K562 (cell line): ENCODE results near the gene SERGEF. TPM values are rescaled to one million over a fixed set of nuclear protein-coding genes. Genes with fewer than 3 reads are reported as not detected.

Experiments
- ATAC-seq: fragments of 200-7000 bp; cut with Tn5 transposase; 3 replicates; pipeline ENCODE4 v1.9.1; 2020; ENCODE audit warnings: moderate library complexity
- BruUV-seq: library from RNA; stranded (reverse); fragments of 400-500 nt; replicated peaks from 2 replicates; lab custom pipeline; 2021; lab: Mats Ljungman, UMichigan
- CTCF ChIA-PET: fragments of 300-600 bp; formaldehyde crosslinking; extraction: SDS; loops from one replicate; lab custom pipeline; 2021; ENCODE audit warnings: low intra/inter-chr PET ratio; lab: Yijun Ruan, JAX
- POLR2A ChIA-PET: fragments of 300-600, 350-650 bp; sonication (Branson Sonifier 250); formaldehyde crosslinking; extraction: SDS; loops from one replicate; lab custom pipeline; 2021; ENCODE audit warnings: antibody characterized with exemption, inconsistent platforms; lab: Yijun Ruan, JAX
- DNase-seq, 4 experiments: peaks; one replicate each; pipeline versions ENCODE4 v3.0.0 to v3.0.0-alpha.2; 2011 to 2018; ENCODE audit warnings: low spot score in 3 of 4, mixed read lengths in 3 of 4; ENCODE audit errors: extremely low read depth in 1 of 4
- FAIRE-seq: peaks from 2 replicates; lab custom pipeline; 2011; peaks lifted over from hg19 to GRCh38; lab: Jason Lieb, UNC
- H2AFZ ChIP-seq: 2 replicates; pipeline ENCODE4 v1.6.0; 2011; ENCODE audit warnings: low read depth, low read length, control low read depth, inconsistent platforms
- H3K27ac ChIP-seq: fragments of 200-600 bp; 3 replicates; pipeline ENCODE4 v1.8.0; 2011; ENCODE audit warnings: low read depth, mild to moderate bottlenecking, control low read depth, inconsistent platforms, low read length, moderate library complexity, mixed read lengths; ENCODE audit errors: extremely low read depth
- H3K27me3 ChIP-seq, 2 experiments: fragments of 300-600 bp in 1 of 2; 2 replicates in 1 of 2; 3 replicates in 1 of 2; pipeline versions ENCODE4 v1.6.0 to v1.8.0; 2011; ENCODE audit warnings: inconsistent platforms in 2 of 2, low read length in 2 of 2, mild to moderate bottlenecking in 1 of 2, mixed read lengths in 1 of 2, moderate library complexity in 1 of 2; ENCODE audit not compliant: control insufficient read depth in 2 of 2, insufficient read depth in 2 of 2
- H3K36me3 ChIP-seq: fragments of 300-600 bp; 3 replicates; pipeline ENCODE4 v1.8.0; 2011; ENCODE audit warnings: mild to moderate bottlenecking, low read length, inconsistent platforms; ENCODE audit not compliant: control insufficient read depth, insufficient read depth
- H3K4me1 ChIP-seq, 2 experiments: fragments of 200-600 bp in 1 of 2; replicated peaks in 1 of 2; 2 replicates in 1 of 2; 3 replicates in 1 of 2; pipeline versions ENCODE4 v1.5.1 to v1.8.0; 2011; ENCODE audit warnings: inconsistent platforms in 2 of 2, low read length in 2 of 2, mild to moderate bottlenecking in 1 of 2, mixed read lengths in 1 of 2, moderate library complexity in 1 of 2; ENCODE audit not compliant: control insufficient read depth in 2 of 2, insufficient read depth in 2 of 2
- H3K4me2 ChIP-seq: 2 replicates; pipeline ENCODE4 v1.6.1; 2011; ENCODE audit warnings: low read length, control low read depth, inconsistent platforms, mixed read lengths; ENCODE audit not compliant: insufficient read depth
- H3K4me3 ChIP-seq: fragments of 200-600 bp; sonication (generic), shearing (Covaris generic); 2 replicates; pipeline ENCODE4 v1.5.1; 2016; ENCODE audit warnings: control low read depth, inconsistent platforms
- H3K79me2 ChIP-seq: fragments of 200-600 bp; 3 replicates; pipeline ENCODE4 v1.8.0; 2011; ENCODE audit warnings: low read length, inconsistent platforms; ENCODE audit not compliant: control insufficient read depth, insufficient read depth
- H3K9ac ChIP-seq, 2 experiments: 2 replicates each; pipeline versions ENCODE4 v1.6.0 to v1.6.1; 2011; ENCODE audit warnings: low read depth in 2 of 2, low read length in 2 of 2, control low read depth in 1 of 2, inconsistent platforms in 1 of 2, mild to moderate bottlenecking in 1 of 2, mixed read lengths in 1 of 2; ENCODE audit not compliant: insufficient read depth in 1 of 2
- H3K9me1 ChIP-seq: one replicate; pipeline ENCODE4 v1.6.0; 2011; ENCODE audit warnings: inconsistent platforms, mild to moderate bottlenecking, low read length, moderate library complexity; ENCODE audit not compliant: control insufficient read depth, insufficient read depth
- H3K9me3 ChIP-seq: replicated peaks from 2 replicates; pipeline ENCODE4 v1.5.1; 2011; ENCODE audit warnings: low read depth, low read length, inconsistent platforms; ENCODE audit not compliant: control insufficient read depth, insufficient read depth
- H4K20me1 ChIP-seq: replicated peaks from 2 replicates; pipeline ENCODE4 v1.6.1; 2011; ENCODE audit warnings: low read length, inconsistent platforms, mixed read lengths; ENCODE audit not compliant: control insufficient read depth, insufficient read depth
- CBX3 ChIP-seq, 2 experiments: IDR thresholded peaks; 1 replicate in 1 of 2; 2 replicates in 1 of 2; pipeline ENCODE4 v1.6.1; 2012; ENCODE audit warnings: inconsistent platforms in 2 of 2, low read length in 2 of 2, borderline replicate concordance in 1 of 2, control low read depth in 1 of 2
- HDGF ChIP-seq: fragments of 450-650 bp; IDR thresholded peaks from 2 replicates; pipeline ENCODE4 v1.6.1; 2016
- HIVEP1 ChIP-seq: fragments of 250-450 bp; sonication (Bioruptor Pico); IDR thresholded peaks from 2 replicates; pipeline ENCODE4 v1.4.0; 2020; ENCODE audit warnings: mild to moderate bottlenecking
- NFIC ChIP-seq: fragments of 450-650 bp; IDR thresholded peaks from 2 replicates; pipeline ENCODE4 v1.6.1; 2017; ENCODE audit warnings: mild to moderate bottlenecking, inconsistent platforms
- PML ChIP-seq: IDR thresholded peaks from 2 replicates; pipeline ENCODE4 v1.6.1; 2012; ENCODE audit warnings: low read length, inconsistent platforms
- U2AF2 ChIP-seq: fragments of 200-400 bp; formaldehyde crosslinking; optimal IDR thresholded peaks from 2 replicates; pipeline ENCODE3; 2017; ENCODE audit warnings: low read depth, mild to moderate bottlenecking, low read length
- XRCC3 ChIP-seq: fragments of 450-650 bp; IDR thresholded peaks from 2 replicates; pipeline ENCODE4 v1.6.1; 2017; ENCODE audit warnings: mild to moderate bottlenecking, moderate library complexity
- ZNF239 ChIP-seq: fragments of 250-450 bp; sonication (Bioruptor Pico); IDR thresholded peaks from 2 replicates; pipeline ENCODE4 v1.4.0; 2020; ENCODE audit warnings: mild to moderate bottlenecking
- ZNF263 ChIP-seq: sonication (generic); formaldehyde crosslinking; IDR thresholded peaks from 2 replicates; pipeline ENCODE4 v1.8.0; 2022; ENCODE audit warnings: mild to moderate bottlenecking, missing genetic modification reagents, borderline replicate concordance
- WGBS: fragments of 100-300 bp; shearing (Covaris generic); methylation state at CpG from one replicate; pipeline ENCODE4 v1.1.6; 2016; ENCODE audit warnings: low coverage, mixed read lengths; ENCODE audit not compliant: insufficient coverage; ENCODE audit errors: missing lambda C conversion rate; 5-methylcytosine and 5-hydroxymethylcytosine counted together
- in situ Hi-C: fragments of 300-500 bp; cut with MboI; formaldehyde crosslinking; loops from 4 replicates; pipeline ENCODE4 v1.15.0; 2018; ENCODE audit warnings: inconsistent platforms, mixed read lengths
- intact Hi-C: fragments of 100-400 bp; cut with micrococcal nuclease; formaldehyde crosslinking; loops from 2 replicates; pipeline ENCODE4 v1.14.2; 2022
- polyA plus RNA-seq, 8 experiments: library from polyadenylated mRNA; depleted of rRNA in 4 of 8; stranded (reverse) in 5 of 8; unstranded in 3 of 8; fragments of >200 nt; fragmentation: Nextera tagmentation in 2 of 8; fragmentation: Illumina TruSeq in 1 of 8; extraction: Ambion mirVana in 2 of 8; extraction: Trizol in 1 of 8; gene quantifications; 2 replicates each; pipeline versions ENCODE4 v1.2.1 to v1.2.3, GENCODE V29; 2011 to 2014; ENCODE audit warnings: inconsistent platforms in 1 of 8, missing spikeins in 1 of 8
- total RNA-seq, 7 experiments: library from RNA; depleted of rRNA in 6 of 7; stranded (reverse); fragments of >200 nt in 6 of 7; fragmentation: Illumina TruSeq in 2 of 7; extraction: Trizol in 2 of 7; gene quantifications; 2 replicates each; pipeline versions ENCODE4 v1.2.1 to v1.2.3, GENCODE V29; 2011 to 2021; ENCODE audit warnings: low replicate concordance in 1 of 7
- TF ChIP-seq, protein P1 (sequence below): fragments of 200-600 bp; sonication (generic); IDR thresholded peaks from one replicate; pipeline ENCODE4 v1.6.1; 2012; ENCODE audit warnings: mild to moderate bottlenecking, low read depth, low read length, inconsistent platforms

SERGEF gene
- total and polyA plus RNA-seq, 9 of the 15 experiments (the other 6 are each of a cell fraction or from before 2014, with no cell fraction given): 10.2 to 28.0 (median 19.9) TPM

DNA sequence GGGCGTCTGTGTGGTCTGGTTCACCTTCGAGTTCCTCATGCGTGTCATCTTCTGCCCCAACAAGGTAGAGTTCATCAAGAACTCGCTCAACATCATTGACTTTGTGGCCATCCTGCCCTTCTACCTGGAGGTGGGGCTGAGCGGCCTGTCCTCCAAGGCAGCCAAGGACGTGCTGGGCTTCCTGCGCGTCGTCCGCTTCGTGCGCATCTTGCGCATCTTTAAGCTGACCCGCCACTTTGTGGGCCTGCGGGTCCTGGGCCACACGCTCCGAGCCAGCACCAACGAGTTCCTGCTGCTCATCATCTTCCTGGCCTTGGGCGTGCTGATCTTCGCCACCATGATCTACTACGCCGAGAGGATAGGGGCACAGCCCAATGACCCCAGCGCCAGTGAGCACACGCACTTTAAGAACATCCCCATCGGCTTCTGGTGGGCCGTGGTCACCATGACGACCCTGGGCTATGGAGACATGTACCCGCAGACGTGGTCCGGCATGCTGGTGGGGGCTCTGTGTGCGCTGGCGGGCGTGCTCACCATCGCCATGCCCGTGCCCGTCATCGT lies 240.9 kb downstream of the SERGEF start:
- Histone ChIP-seq H3K9ac (no peak overlapping the region), H3K27me3 (peaks cover 21 to 49% of the 10 kb centered on the region in 2 experiments; a peak in 4 of 5 replicates)

More for the DNA sequence above, 240.9 kb downstream of the SERGEF start:
- Histone ChIP-seq H4K20me1 (peaks cover 7% of the 10 kb centered on the region; the same call in 1 of the 2 replicates), H3K9me1 (no peaks in the 10 kb centered on the region), H3K79me2 (no peaks in the 10 kb centered on the region), H3K4me3 (no peak overlapping the region), H2AFZ (no peak overlapping the region), H3K27ac (no peak overlapping the region), H3K4me1 (peaks cover 4 to 12% of the 10 kb centered on the region in 2 experiments; a peak in 3 of 5 replicates), H3K36me3 (no peaks in the 10 kb centered on the region), H3K4me2 (no peak overlapping the region), H3K9me3 (no peaks in the 10 kb centered on the region)
- WGBS: 28% methylated on average over 37 of the region's 37 CpGs
- in situ Hi-C loops (no loop called here), intact Hi-C loops (no loop called here)
- no peak for FAIRE-seq
- no peak for ATAC-seq
- CTCF ChIA-PET: no interaction called here
- POLR2A ChIA-PET: no interaction called here
- no TSS peak for BruUV-seq
- DNase-seq: no peak
- TF ChIP-seq XRCC3 (no peak), HDGF (no peak), ZNF263 (CRISPR knock-in tag) (no peak), HIVEP1 (CRISPR knock-in tag) (no peak), CBX3 (IDR thresholded peaks at IDR 0.05; ENCODE audit: borderline replicate concordance in 1 of 2, low read length in 2 of 2) (no peak), U2AF2 (no peak), NFIC (no peak), PML (no peak), ZNF239 (CRISPR knock-in tag) (no peak)
- TF ChIP-seq, protein P1, sequence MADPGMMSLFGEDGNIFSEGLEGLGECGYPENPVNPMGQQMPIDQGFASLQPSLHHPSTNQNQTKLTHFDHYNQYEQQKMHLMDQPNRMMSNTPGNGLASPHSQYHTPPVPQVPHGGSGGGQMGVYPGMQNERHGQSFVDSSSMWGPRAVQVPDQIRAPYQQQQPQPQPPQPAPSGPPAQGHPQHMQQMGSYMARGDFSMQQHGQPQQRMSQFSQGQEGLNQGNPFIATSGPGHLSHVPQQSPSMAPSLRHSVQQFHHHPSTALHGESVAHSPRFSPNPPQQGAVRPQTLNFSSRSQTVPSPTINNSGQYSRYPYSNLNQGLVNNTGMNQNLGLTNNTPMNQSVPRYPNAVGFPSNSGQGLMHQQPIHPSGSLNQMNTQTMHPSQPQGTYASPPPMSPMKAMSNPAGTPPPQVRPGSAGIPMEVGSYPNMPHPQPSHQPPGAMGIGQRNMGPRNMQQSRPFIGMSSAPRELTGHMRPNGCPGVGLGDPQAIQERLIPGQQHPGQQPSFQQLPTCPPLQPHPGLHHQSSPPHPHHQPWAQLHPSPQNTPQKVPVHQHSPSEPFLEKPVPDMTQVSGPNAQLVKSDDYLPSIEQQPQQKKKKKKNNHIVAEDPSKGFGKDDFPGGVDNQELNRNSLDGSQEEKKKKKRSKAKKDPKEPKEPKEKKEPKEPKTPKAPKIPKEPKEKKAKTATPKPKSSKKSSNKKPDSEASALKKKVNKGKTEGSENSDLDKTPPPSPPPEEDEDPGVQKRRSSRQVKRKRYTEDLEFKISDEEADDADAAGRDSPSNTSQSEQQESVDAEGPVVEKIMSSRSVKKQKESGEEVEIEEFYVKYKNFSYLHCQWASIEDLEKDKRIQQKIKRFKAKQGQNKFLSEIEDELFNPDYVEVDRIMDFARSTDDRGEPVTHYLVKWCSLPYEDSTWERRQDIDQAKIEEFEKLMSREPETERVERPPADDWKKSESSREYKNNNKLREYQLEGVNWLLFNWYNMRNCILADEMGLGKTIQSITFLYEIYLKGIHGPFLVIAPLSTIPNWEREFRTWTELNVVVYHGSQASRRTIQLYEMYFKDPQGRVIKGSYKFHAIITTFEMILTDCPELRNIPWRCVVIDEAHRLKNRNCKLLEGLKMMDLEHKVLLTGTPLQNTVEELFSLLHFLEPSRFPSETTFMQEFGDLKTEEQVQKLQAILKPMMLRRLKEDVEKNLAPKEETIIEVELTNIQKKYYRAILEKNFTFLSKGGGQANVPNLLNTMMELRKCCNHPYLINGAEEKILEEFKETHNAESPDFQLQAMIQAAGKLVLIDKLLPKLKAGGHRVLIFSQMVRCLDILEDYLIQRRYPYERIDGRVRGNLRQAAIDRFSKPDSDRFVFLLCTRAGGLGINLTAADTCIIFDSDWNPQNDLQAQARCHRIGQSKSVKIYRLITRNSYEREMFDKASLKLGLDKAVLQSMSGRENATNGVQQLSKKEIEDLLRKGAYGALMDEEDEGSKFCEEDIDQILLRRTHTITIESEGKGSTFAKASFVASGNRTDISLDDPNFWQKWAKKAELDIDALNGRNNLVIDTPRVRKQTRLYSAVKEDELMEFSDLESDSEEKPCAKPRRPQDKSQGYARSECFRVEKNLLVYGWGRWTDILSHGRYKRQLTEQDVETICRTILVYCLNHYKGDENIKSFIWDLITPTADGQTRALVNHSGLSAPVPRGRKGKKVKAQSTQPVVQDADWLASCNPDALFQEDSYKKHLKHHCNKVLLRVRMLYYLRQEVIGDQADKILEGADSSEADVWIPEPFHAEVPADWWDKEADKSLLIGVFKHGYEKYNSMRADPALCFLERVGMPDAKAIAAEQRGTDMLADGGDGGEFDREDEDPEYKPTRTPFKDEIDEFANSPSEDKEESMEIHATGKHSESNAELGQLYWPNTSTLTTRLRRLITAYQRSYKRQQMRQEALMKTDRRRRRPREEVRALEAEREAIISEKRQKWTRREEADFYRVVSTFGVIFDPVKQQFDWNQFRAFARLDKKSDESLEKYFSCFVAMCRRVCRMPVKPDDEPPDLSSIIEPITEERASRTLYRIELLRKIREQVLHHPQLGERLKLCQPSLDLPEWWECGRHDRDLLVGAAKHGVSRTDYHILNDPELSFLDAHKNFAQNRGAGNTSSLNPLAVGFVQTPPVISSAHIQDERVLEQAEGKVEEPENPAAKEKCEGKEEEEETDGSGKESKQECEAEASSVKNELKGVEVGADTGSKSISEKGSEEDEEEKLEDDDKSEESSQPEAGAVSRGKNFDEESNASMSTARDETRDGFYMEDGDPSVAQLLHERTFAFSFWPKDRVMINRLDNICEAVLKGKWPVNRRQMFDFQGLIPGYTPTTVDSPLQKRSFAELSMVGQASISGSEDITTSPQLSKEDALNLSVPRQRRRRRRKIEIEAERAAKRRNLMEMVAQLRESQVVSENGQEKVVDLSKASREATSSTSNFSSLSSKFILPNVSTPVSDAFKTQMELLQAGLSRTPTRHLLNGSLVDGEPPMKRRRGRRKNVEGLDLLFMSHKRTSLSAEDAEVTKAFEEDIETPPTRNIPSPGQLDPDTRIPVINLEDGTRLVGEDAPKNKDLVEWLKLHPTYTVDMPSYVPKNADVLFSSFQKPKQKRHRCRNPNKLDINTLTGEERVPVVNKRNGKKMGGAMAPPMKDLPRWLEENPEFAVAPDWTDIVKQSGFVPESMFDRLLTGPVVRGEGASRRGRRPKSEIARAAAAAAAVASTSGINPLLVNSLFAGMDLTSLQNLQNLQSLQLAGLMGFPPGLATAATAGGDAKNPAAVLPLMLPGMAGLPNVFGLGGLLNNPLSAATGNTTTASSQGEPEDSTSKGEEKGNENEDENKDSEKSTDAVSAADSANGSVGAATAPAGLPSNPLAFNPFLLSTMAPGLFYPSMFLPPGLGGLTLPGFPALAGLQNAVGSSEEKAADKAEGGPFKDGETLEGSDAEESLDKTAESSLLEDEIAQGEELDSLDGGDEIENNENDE: no peak
